GM21447 (cell line): Measurements from ENCODE around the gene NKAIN2.
"Not testable (repeated sequence)": the region's sequence is repeated elsewhere in the genome, so short reads cannot be mapped to it uniquely, and the experiment has no call there.

Source experiments
- ATAC-seq: cut with Tn5 transposase; IDR thresholded peaks from one replicate; pipeline ENCODE4 v1.9.1; 2021; ENCODE audit not compliant: unreplicated experiment

NKAIN2 gene

DNA sequence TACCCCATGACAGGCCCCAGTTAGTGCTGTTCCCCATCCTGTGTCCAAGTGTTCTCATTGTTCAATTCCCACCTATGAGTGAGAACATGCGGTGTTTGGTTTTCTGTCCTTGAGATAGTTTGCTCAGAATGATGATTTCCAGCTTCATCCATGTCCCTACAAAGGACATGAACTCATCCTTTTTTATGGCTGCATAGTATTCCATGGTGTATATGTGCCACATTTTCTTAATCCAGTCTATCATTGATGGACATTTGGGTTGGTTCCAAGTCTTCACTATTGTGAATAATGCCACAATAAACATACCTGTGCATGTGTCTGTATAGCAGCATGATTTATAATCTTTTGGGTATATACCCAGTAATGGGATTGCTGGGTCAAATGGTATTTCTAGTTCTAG is 218.4 kb downstream of the NKAIN2 start:
- not testable (repeated sequence) for ATAC-seq

GRCh38 chr6:124022641-124023040 is 219.0 kb downstream of the NKAIN2 start:
- no peak for ATAC-seq

GRCh38 chr6:124026694-124027093 is 223.0 kb downstream of the NKAIN2 start:
- ATAC-seq = no peak

- ATAC-seq = no peak
Observed at GRCh38 chr6:124027392-124027791, 223.7 kb downstream of the NKAIN2 start.

DNA sequence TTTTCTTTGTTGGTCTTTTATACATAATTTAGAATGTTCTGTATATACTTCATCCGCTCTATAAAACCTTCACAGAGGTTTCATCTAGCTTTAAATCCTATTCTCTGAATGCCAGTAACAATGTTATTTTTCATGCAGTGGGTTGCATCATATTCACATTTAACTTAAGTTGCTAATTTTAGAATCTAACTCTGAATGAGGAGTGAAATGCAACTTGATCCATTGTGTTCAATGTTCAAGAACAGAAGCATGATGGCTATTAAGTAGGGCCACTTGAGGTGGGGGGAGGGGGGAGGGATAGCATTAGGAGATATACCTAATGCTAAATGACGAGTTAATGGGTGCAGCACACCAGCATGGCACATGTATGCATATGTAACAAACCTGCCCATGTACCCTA is 224.5 kb downstream of the NKAIN2 start:
- no peak for ATAC-seq

DNA sequence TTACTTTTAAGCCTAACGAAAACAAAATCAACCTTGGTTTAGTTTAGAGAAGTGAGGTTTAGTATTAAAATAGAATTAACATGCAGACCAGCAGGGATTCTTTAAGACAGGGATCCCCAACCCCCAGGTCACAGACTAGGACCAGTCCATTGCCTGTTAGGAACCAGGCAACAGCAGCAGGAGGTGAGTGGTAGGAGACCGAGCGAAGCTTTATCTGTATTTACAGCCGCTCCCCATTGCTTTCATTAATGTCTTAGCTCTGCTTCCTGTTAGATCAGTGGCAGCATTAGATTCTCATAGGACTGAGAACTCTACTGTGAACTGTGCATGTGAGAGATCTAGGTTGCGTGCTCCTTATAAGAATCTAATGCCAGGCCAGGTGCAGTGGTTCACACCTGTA is 225.9 kb downstream of the NKAIN2 start:
- no peak for ATAC-seq

GRCh38 chr6:124033501-124033900 is 229.8 kb downstream of the NKAIN2 start:
- no peak for ATAC-seq

GRCh38 chr6:124036384-124036783 is 232.7 kb downstream of the NKAIN2 start:
- ATAC-seq = no peak

- peak; percentile 66 for ATAC-seq
Observed at GRCh38 chr6:124040655-124041054, 237.0 kb downstream of the NKAIN2 start.

- no peak for ATAC-seq
Observed at GRCh38 chr6:124052120-124052519, 248.5 kb downstream of the NKAIN2 start.

DNA sequence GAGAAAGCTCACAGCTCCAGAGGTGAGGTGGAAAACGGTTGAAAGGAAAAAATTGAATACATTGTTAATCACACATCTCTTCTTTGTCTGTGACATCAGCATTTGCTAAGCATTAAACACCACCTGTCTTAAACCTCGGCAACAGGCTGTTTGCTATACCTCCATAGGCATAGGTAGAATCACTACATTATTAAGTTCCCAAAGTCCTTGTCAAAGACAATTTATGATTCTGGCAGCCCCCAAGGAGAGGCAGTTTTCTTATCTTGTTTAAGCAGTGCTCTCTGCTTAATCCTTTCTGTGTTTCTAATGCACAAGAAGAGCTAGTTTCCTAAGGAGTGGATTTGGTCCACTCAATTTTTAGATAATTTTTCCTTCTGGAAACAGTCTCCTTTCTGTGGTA is 249.7 kb downstream of the NKAIN2 start:
- no peak for ATAC-seq

DNA sequence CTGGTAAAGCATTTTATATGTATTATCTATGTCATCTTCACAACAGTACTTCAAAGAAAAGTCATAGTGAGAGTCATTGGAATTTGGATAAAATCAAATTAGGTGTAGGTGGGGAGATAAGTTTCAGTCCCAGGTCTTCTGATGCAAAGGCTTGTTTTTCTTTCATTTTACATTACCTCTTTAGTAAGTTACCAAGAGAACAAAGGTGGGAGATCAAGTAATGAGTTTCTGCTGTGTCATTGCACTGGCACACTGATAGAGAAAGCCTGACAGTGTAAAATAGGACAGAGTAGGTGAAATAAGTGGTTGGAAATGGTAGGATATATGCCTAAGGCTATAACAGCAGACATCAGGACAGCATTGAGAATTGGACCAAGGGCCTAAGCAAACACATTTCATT is 250.4 kb downstream of the NKAIN2 start:
- no peak for ATAC-seq

DNA sequence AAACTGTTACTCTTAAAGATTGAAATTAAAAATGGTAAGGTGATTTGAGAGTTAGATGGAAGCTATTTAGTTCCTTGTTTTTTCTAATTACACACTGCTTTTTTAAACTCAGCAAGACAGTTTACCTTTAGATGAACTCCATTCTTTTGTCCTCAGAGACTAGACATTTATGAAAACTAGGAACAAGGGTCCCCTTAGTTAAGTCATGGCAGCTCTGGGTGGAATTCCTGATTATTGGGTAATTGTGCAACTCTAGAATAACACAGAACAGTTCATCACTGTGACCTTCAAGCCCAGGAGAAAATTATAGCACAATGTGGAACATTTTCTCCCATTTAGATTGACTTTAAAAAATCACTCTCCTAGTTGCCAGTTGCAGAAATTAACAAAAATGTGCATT is 251.7 kb downstream of the NKAIN2 start:
- ATAC-seq = no peak

DNA sequence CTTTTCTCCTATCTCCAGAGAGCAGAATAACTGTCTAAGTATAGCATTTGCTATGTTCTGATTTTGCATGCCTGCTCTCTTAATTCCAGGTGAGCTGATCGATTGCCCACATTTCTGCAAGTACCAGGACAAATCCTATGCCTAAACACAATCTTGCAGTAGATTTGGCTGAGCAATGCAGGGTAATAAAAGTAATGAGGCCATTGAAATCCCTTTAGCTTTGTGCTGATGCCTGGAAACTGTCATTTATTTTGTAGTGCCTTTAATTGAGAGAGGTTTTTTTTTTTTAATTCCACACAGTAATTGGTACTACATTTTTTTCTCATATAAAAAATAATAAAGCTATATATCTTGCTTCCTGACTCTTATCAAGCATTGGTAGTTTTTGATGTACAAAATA is 252.3 kb downstream of the NKAIN2 start:
- ATAC-seq = no peak

GRCh38 chr6:124056407-124057334 is 253.0 kb downstream of the NKAIN2 start:
- no peak for ATAC-seq

- no peak for ATAC-seq
Observed at GRCh38 chr6:124057461-124057860, 253.8 kb downstream of the NKAIN2 start.

GRCh38 chr6:124064317-124065113 is 260.9 kb downstream of the NKAIN2 start:
- no peak for ATAC-seq

- no peak for ATAC-seq
Observed at GRCh38 chr6:124066269-124066668, 262.6 kb downstream of the NKAIN2 start.

DNA sequence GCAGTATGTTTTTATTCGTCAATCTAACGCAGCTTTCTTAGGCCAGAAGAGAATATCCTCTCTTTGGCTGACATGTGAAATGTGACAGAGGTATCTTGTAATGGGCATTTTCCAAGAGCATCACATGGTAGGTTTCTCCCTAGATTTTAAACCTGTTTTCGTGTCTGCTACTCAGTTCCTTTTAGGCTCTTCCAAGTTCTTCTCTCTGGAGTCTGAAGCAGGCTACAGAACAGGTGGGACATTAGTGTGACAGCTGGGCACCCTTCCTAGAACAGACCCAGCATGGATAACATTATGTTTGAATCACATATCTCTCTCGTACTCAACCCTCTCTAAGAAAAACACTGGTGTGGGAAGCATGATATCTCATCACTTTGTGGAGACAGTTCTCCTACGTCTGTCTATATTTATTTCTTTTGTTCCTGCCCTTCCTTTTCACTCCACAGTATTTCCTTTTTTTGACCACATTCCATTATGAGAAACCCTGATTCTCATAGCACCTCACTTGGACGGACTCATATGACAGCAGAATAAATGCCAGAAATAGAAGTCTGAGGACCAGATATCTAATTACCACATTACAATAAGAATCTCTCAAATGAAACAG is 263.4 kb downstream of the NKAIN2 start:
- no peak for ATAC-seq

DNA sequence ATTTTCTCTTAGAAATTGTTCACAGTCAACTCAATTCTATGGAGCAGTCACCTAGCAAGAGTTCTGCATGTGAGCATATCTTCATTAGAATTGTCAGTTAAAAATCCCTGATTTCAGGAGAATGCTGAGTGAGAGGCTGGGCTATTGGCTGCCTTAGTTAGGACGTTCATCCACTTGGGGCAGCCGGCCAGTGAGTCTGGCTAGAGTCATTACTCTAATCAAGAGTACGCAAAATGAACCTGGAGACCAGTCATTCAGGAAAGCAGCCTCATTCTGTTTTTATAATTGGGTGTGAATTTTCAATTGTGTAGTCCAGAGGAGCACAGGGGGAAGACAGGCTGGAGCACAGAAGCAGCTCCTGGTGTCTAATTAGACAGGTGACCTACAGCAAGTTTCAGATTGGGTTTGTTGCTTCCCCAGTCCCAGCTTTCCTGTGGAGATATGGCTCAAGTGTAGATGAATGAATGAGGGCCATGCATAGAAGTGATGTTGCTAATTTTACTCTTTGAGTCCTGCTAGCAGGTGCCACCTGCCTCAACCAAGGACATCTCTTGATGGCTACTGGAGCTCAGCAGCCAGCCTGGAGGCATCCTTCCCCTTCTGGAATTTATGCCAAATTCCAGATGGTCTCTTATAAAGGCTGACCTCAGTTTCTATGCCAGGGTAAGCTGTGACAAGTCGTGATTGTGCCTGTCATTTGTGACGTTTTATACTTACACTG is 265.7 kb downstream of the NKAIN2 start:
- ATAC-seq = no peak

DNA sequence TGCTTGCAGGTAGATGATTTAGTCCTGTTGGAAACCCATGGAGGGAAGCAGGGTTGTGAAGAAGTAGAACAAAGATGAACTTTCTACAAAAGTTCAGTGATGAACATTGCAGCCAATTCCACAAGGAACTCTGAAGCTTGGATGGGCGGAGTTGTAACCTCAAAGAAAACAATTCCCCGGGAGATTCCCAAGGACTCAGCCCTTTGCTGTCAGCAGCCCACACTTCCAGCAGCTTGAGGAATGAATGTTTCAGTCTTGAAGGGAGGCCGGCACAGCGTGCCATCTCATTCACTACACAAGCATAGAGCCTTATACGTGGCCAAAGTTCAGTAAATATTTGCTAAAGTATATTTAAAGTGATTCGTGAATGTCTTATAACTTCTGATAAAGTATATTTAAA is 269.4 kb downstream of the NKAIN2 start:
- no peak for ATAC-seq
